GM23248 (cell line): ENCODE results near the gene STK33. TPM values are rescaled to one million over a fixed set of nuclear protein-coding genes. Genes with fewer than 3 reads are reported as not detected.

ENCODE experiments used
- DNase-seq: peaks from one replicate; pipeline ENCODE4 v3.0.0-alpha.2; 2015
- H2AFZ ChIP-seq: fragments of 200-600 bp; sonication (generic); 2 replicates; pipeline ENCODE4 v1.6.1; 2016; ENCODE audit warnings: antibody characterized with exemption
- H3F3A ChIP-seq: fragments of 200-600 bp; sonication (generic); 2 replicates; pipeline ENCODE4 v1.6.1; 2016; ENCODE audit warnings: mild to moderate bottlenecking, antibody characterized with exemption, mixed run types; ENCODE audit not compliant: insufficient read depth
- H3K27ac ChIP-seq: fragments of 200-600 bp; sonication (generic); 2 replicates; pipeline ENCODE4 v1.5.1; 2016; ENCODE audit warnings: mild to moderate bottlenecking
- H3K27me3 ChIP-seq: fragments of 200-600 bp; sonication (generic); replicated peaks from 2 replicates; pipeline ENCODE4 v1.6.1; 2016; ENCODE audit warnings: mild to moderate bottlenecking; ENCODE audit not compliant: insufficient read depth
- H3K36me3 ChIP-seq: fragments of 200-600 bp; sonication (generic); 2 replicates; pipeline ENCODE4 v1.6.1; 2016; ENCODE audit warnings: low read depth, mild to moderate bottlenecking
- H3K4me1 ChIP-seq: fragments of 200-600 bp; sonication (generic); 2 replicates; pipeline ENCODE4 v1.6.1; 2016; ENCODE audit warnings: mild to moderate bottlenecking; ENCODE audit not compliant: insufficient read depth
- H3K4me2 ChIP-seq: fragments of 200-600 bp; sonication (generic); one replicate; pipeline ENCODE4 v1.6.1; 2016; ENCODE audit warnings: mild to moderate bottlenecking; ENCODE audit not compliant: unreplicated experiment
- H3K4me3 ChIP-seq: fragments of 200-600 bp; sonication (generic); 2 replicates; pipeline ENCODE4 v1.5.1; 2016; ENCODE audit warnings: mild to moderate bottlenecking
- H3K79me2 ChIP-seq: fragments of 200-600 bp; sonication (generic); 2 replicates; pipeline ENCODE4 v1.6.1; 2016; ENCODE audit warnings: mild to moderate bottlenecking; ENCODE audit not compliant: insufficient read depth
- H3K9ac ChIP-seq: fragments of 200-600 bp; sonication (generic); 2 replicates; pipeline ENCODE4 v1.6.1; 2016; ENCODE audit warnings: mild to moderate bottlenecking
- H3K9me2 ChIP-seq: fragments of 200-600 bp; sonication (generic); 2 replicates; pipeline ENCODE4 v1.6.1; 2016; ENCODE audit warnings: mixed run types, mild to moderate bottlenecking, moderate library complexity; ENCODE audit not compliant: insufficient read depth
- H3K9me3 ChIP-seq: fragments of 200-600 bp; sonication (generic); one replicate; pipeline ENCODE4 v1.6.1; 2017; ENCODE audit warnings: low read depth
- H4K20me1 ChIP-seq: fragments of 200-600 bp; sonication (generic); 2 replicates; pipeline ENCODE4 v1.6.0; 2016; ENCODE audit not compliant: insufficient read depth
- EZH2 ChIP-seq: fragments of 200-600 bp; sonication (generic); IDR thresholded peaks from 2 replicates; pipeline ENCODE4 v1.6.1; 2018; ENCODE audit warnings: antibody characterized with exemption, mild to moderate bottlenecking; ENCODE audit not compliant: insufficient read depth, poor library complexity, severe bottlenecking
- EZH2phosphoT487 ChIP-seq: fragments of 200-600 bp; sonication (generic); IDR thresholded peaks from 2 replicates; pipeline ENCODE4 v1.6.1; 2018; ENCODE audit warnings: antibody characterized with exemption, moderate library complexity, mild to moderate bottlenecking, low read depth; ENCODE audit not compliant: insufficient read depth
- WGBS, 2 experiments: methylation state at CpG; one replicate each; pipeline ENCODE4 v1.1.6; 2015 to 2017; ENCODE audit warnings: low lambda C conversion rate in 2 of 2, low coverage in 1 of 2; ENCODE audit errors: missing lambda C conversion rate in 2 of 2; 5-methylcytosine and 5-hydroxymethylcytosine counted together
- in situ Hi-C: fragments of 300-500 bp; cut with MboI; formaldehyde crosslinking; loops from 2 replicates; pipeline ENCODE4 v1.15.0; 2020
- polyA plus RNA-seq: library from polyadenylated mRNA; unstranded; fragments of >200 nt; fragmentation: Nextera tagmentation; extraction: Ambion mirVana; gene quantifications from 2 replicates; pipeline ENCODE4 v1.2.1, GENCODE V29; 2016
- total RNA-seq: library from RNA; depleted of rRNA; stranded (reverse); fragments of >200 nt; shearing (Covaris generic); gene quantifications from 2 replicates; pipeline ENCODE4 v1.2.3, GENCODE V29; 2014

STK33 gene
- total and polyA plus RNA-seq, 2 experiments from 2014 or later, result not detected

DNA sequence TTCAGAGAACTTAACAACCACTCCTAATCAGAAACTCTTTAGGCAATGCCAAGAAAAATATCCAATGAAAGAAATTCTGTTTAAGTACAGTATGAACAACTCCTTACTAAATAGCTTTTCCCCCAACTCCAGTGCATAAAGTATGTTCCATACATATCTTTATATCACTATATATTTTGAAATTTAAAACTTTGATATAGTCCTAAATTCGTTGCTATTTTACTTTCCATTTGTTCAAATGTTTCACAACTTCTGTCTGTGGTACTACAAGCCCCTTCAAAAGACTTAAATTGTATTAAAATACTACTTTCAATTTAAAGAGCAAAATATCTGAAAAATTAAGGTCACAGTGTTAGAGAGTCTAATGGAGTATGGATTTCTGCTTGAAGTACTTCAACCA is 52.6 kb downstream of the STK33 start:
- Histone ChIP-seq H3K9me3 (no peaks in the 10 kb centered on the region), H2AFZ (no peak overlapping the region), H3K36me3 (no peaks in the 10 kb centered on the region), H3K4me1 (no peaks in the 10 kb centered on the region), H3F3A (no peaks in the 10 kb centered on the region), H3K9me2 (no peaks in the 10 kb centered on the region), H3K27me3 (peaks cover 25% of the 10 kb centered on the region), H3K27ac (no peak overlapping the region), H3K79me2 (no peaks in the 10 kb centered on the region), H3K4me3 (no peak overlapping the region), H4K20me1 (no peaks in the 10 kb centered on the region), H3K9ac (no peak overlapping the region), H3K4me2 (no peak overlapping the region)
- in situ Hi-C loops, result no loop called here
- no peak for TF ChIP-seq EZH2phosphoT487
- TF ChIP-seq EZH2, result no peak
- DNase-seq, result no peak
- 0 to 6% methylated on average over 1 of the region's 1 CpG for WGBS, 2 experiments

DNA sequence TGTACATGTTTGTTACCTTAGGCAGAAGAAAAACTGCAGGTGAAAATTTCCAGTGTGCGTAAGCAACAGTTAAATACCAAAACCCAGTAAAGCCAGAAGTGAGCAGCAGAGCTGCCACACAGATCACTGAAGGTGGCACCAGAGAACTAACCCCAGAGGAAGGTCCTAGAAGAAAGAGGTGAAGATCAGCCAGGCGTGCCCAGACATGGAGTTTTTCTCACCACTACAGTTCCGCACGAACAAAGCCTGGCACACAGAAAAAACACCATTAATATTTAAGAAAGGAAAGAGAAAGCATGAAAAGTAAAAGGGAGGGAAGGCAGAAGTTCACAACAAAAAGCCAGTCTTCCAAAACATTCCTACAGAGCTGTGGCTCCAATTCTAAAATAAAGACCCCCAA is 60.7 kb downstream of the STK33 start:
- in situ Hi-C loops, result no loop called here
- H3K4me2 ChIP-seq, result no peak overlapping the region
- no peak for TF ChIP-seq EZH2phosphoT487
- TF ChIP-seq EZH2, result no peak

GRCh38 chr11:8532475-8532874 is 61.6 kb downstream of the STK33 start:
- in situ Hi-C loops, result no loop called here
- Histone ChIP-seq H3K4me2 (no peak overlapping the region), H3K36me3 (no peaks in the 10 kb centered on the region), H3K4me1 (no peaks in the 10 kb centered on the region), H3K27me3 (peaks cover 5% of the 10 kb centered on the region), H4K20me1 (no peaks in the 10 kb centered on the region), H3K27ac (no peak overlapping the region), H2AFZ (no peak overlapping the region), H3K4me3 (no peak overlapping the region), H3F3A (no peaks in the 10 kb centered on the region), H3K9me2 (no peaks in the 10 kb centered on the region), H3K9me3 (no peaks in the 10 kb centered on the region), H3K9ac (no peak overlapping the region), H3K79me2 (no peaks in the 10 kb centered on the region)
- TF ChIP-seq EZH2phosphoT487, result no peak
- TF ChIP-seq EZH2, result no peak
- no peak for DNase-seq
- WGBS, 2 experiments, result 15 to 18% methylated on average over 2 of the region's 2 CpGs

More for the DNA sequence above, 60.7 kb downstream of the STK33 start:
- Histone ChIP-seq H3K9me2 (no peaks in the 10 kb centered on the region), H2AFZ (no peak overlapping the region), H3K4me3 (no peak overlapping the region), H3K9me3 (no peaks in the 10 kb centered on the region), H3K27ac (no peak overlapping the region), H3K4me1 (no peaks in the 10 kb centered on the region), H3F3A (no peaks in the 10 kb centered on the region), H3K36me3 (no peaks in the 10 kb centered on the region), H3K79me2 (no peaks in the 10 kb centered on the region), H4K20me1 (no peaks in the 10 kb centered on the region), H3K27me3 (peaks cover 3% of the 10 kb centered on the region), H3K9ac (no peak overlapping the region)
- DNase-seq, result no peak
- 26 to 31% methylated on average over 4 of the region's 4 CpGs for WGBS, 2 experiments

DNA sequence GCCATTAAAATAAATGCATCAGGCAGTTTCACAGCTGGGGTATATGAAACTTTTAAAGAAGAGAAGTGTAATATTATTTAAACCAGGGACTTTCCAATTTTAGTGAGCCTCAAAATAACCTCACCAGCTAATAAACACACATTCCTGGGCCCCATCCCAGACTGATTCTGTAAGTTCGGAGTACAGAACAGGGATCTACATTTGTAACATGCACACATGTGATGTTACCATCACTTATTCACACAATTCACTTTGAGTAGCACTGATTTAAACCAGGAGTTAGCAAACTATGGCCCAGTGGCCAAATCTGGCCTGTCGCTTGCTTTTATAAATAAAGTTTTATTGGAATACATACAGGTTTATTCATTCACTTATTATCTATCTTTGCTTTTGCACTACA is 62.0 kb downstream of the STK33 start:
- peaks cover 5% of the 10 kb centered on the region for H3K27me3 ChIP-seq
- TF ChIP-seq EZH2phosphoT487, result no peak
- TF ChIP-seq EZH2, result no peak
- no peaks in the 10 kb centered on the region for H3K9me2 ChIP-seq
- no peak overlapping the region for H3K4me3 ChIP-seq
- H3K9me3 ChIP-seq, result no peaks in the 10 kb centered on the region
- no peaks in the 10 kb centered on the region for H3K4me1 ChIP-seq
- DNase-seq, result no peak
- no peaks in the 10 kb centered on the region for H4K20me1 ChIP-seq
- WGBS, 2 experiments, result 34 to 42% methylated on average over 2 of the region's 2 CpGs
- no peaks in the 10 kb centered on the region for H3K79me2 ChIP-seq
- in situ Hi-C loops, result no loop called here
- no peak overlapping the region for H3K27ac ChIP-seq
- no peaks in the 10 kb centered on the region for H3F3A ChIP-seq
- no peak overlapping the region for H3K9ac ChIP-seq
- no peaks in the 10 kb centered on the region for H3K36me3 ChIP-seq
- H3K4me2 ChIP-seq, result no peak overlapping the region
- H2AFZ ChIP-seq, result no peak overlapping the region

DNA sequence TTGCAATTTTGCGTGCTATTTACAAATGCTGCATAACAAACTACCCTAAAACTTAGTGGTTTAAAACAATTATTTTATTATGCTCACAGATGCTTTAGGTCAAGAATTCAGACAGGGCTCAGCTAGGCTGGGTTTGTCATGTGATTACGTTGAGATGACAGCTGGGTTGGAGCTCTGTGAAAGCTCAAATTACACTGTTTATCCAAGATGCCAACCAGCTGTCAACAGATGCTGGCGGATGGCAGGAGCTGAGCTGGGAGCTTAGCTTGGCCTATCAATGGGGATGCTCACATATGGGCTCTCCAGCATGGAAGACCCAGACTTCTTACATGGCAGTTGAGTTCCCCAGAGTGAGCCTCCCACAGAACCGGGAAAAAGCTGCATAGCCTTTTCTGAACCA is 62.7 kb downstream of the STK33 start:
- Histone ChIP-seq H3K9me3 (no peaks in the 10 kb centered on the region), H3K27ac (no peak overlapping the region), H3K36me3 (no peaks in the 10 kb centered on the region), H3K27me3 (peaks cover 5% of the 10 kb centered on the region), H3K9me2 (no peaks in the 10 kb centered on the region), H3K4me1 (no peaks in the 10 kb centered on the region), H3F3A (no peaks in the 10 kb centered on the region), H2AFZ (no peak overlapping the region), H4K20me1 (no peaks in the 10 kb centered on the region), H3K9ac (no peak overlapping the region), H3K4me2 (no peak overlapping the region), H3K4me3 (no peak overlapping the region), H3K79me2 (no peaks in the 10 kb centered on the region)
- WGBS, 2 experiments, result 22 to 23% methylated on average over 4 of the region's 4 CpGs
- no peak for DNase-seq
- TF ChIP-seq EZH2phosphoT487 (no peak), EZH2 (no peak)
- in situ Hi-C loops, result no loop called here
